ENCODE results near the gene KCNMA1. TPM values are rescaled to one million over a fixed set of nuclear protein-coding genes. Genes with fewer than 3 reads are reported as not detected.

Gene KCNMA1
- total RNA-seq, 1 experiment from 2014 or later, result 0.49 TPM

GRCh38 chr10:77599651-77600050, 38.0 kb downstream of the KCNMA1 start:
- no peak overlapping the region for H3K4me3 ChIP-seq (replicated peaks in 1 of 2; ENCODE audit: low read depth in 1 of 2, low read length in 2 of 2)
- DNase-seq (ENCODE audit: low read depth, low spot score) (no peak), ATAC-seq (no peak)
- peaks cover 0 to 22% of the 10 kb centered on the region in 2 experiments; a peak in 2 of 4 replicates for H3K4me1 ChIP-seq (ENCODE audit: control insufficient read depth in 1 of 2, insufficient read depth in 2 of 2, low read length in 2 of 2)
- ChIA-PET CTCF (no interaction called here), RAD21 (ENCODE audit: low non-redundant PET in 1 of 2, low total read pairs in 2 of 2, uncharacterized antibody in 2 of 2, unreplicated experiment in 2 of 2) (no interaction called here), POLR2A (no interaction called here)
- no peaks in the 10 kb centered on the region for H3K9me3 ChIP-seq (ENCODE audit: control insufficient read depth in 1 of 2, insufficient read depth in 1 of 2, low read depth in 1 of 2, low read length in 2 of 2)
- H3K36me3 ChIP-seq (ENCODE audit: control insufficient read depth in 1 of 2, insufficient read depth in 2 of 2, low read length in 2 of 2), result no peaks in the 10 kb centered on the region
- TF ChIP-seq EGR1 (IDR thresholded peaks at IDR 0.05; ENCODE audit: low read depth) (no peak), TCF7L2 (IDR thresholded peaks at IDR 0.05; ENCODE audit: borderline replicate concordance, extremely low read depth, insufficient read depth, insufficient read length) (no peak)
- no peak overlapping the region for H2AFZ ChIP-seq (ENCODE audit: low read depth, low read length, poor library complexity, severe bottlenecking)
- H3K27me3 ChIP-seq (ENCODE audit: insufficient read depth, low read length), result no peaks in the 10 kb centered on the region
- no peaks in the 10 kb centered on the region for H4K20me1 ChIP-seq (ENCODE audit: insufficient read depth)
- no peaks in the 10 kb centered on the region for H3K9me2 ChIP-seq (ENCODE audit: insufficient read depth)
- H3K79me2 ChIP-seq (ENCODE audit: insufficient read depth, low read length), result no peaks in the 10 kb centered on the region
- H3K27ac ChIP-seq (ENCODE audit: low read depth, low read length), result no peak overlapping the region
- no peak overlapping the region for H3K9ac ChIP-seq (ENCODE audit: low read length)
- no TSS peak for BruUV-seq (replicated peaks)
- intact Hi-C loops (cut with micrococcal nuclease), result no loop called here
- H3K4me2 ChIP-seq (ENCODE audit: low read length), result no peak overlapping the region

GRCh38 chr10:77598606-77599005, 39.0 kb downstream of the KCNMA1 start:
- TF ChIP-seq CTCF (IDR thresholded peaks at IDR 0.05 in 2 of 3, conservative IDR thresholded peaks at IDR 0.05 in 1 of 3; ENCODE audit: borderline replicate concordance in 1 of 3, insufficient read depth in 1 of 3, low read depth in 2 of 3, low read length in 2 of 3) (no peak), SP1 (IDR thresholded peaks at IDR 0.05; ENCODE audit: low read depth) (no peak)
- H3K4me2 ChIP-seq (ENCODE audit: low read length), result no peak overlapping the region
- ChIA-PET RAD21 (ENCODE audit: low non-redundant PET in 1 of 2, low total read pairs in 2 of 2, uncharacterized antibody in 2 of 2, unreplicated experiment in 2 of 2) (no interaction called here), POLR2A (no interaction called here), CTCF (no interaction called here)
- no TSS peak for BruUV-seq (replicated peaks)
- ATAC-seq (no peak), DNase-seq (ENCODE audit: low read depth, low spot score) (no peak)
- H3K36me3 ChIP-seq (ENCODE audit: control insufficient read depth in 1 of 2, insufficient read depth in 2 of 2, low read length in 2 of 2), result no peaks in the 10 kb centered on the region
- no peaks in the 10 kb centered on the region for H3K9me3 ChIP-seq (ENCODE audit: control insufficient read depth in 1 of 2, insufficient read depth in 1 of 2, low read depth in 1 of 2, low read length in 2 of 2)
- intact Hi-C loops (cut with micrococcal nuclease), result no loop called here
- peaks cover 0 to 16% of the 10 kb centered on the region in 2 experiments; a peak in 2 of 4 replicates for H3K4me1 ChIP-seq (ENCODE audit: control insufficient read depth in 1 of 2, insufficient read depth in 2 of 2, low read length in 2 of 2)
- no peak overlapping the region for H3K4me3 ChIP-seq (replicated peaks in 1 of 2; ENCODE audit: low read depth in 1 of 2, low read length in 2 of 2)
- no peaks in the 10 kb centered on the region for H3K27me3 ChIP-seq (ENCODE audit: insufficient read depth, low read length)
- H3K9me2 ChIP-seq (ENCODE audit: insufficient read depth), result no peaks in the 10 kb centered on the region
- H4K20me1 ChIP-seq (ENCODE audit: insufficient read depth), result no peaks in the 10 kb centered on the region
- H3K27ac ChIP-seq (ENCODE audit: low read depth, low read length), result no peak overlapping the region
- H2AFZ ChIP-seq (ENCODE audit: low read depth, low read length, poor library complexity, severe bottlenecking), result no peak overlapping the region
- no peaks in the 10 kb centered on the region for H3K79me2 ChIP-seq (ENCODE audit: insufficient read depth, low read length)
- H3K9ac ChIP-seq (ENCODE audit: low read length), result no peak overlapping the region

Data from HCT116 (cell line).